PFSK-1 (cell line): ENCODE results near the gene PARD3B.

Experiments
- POLR2AphosphoS5 ChIP-seq: IDR thresholded peaks from 2 replicates; pipeline ENCODE4 v1.6.1; 2012; ENCODE audit warnings: low read depth, mild to moderate bottlenecking, control low read depth, low read length, moderate library complexity
- REST ChIP-seq, 2 experiments: IDR thresholded peaks; 2 replicates each; pipeline versions ENCODE4 v1.6.1 to v1.8.0; 2011 to 2012; ENCODE audit warnings: low read depth in 2 of 2, low read length in 2 of 2, control low read depth in 1 of 2, inconsistent platforms in 1 of 2, mild to moderate bottlenecking in 1 of 2, moderate library complexity in 1 of 2; ENCODE audit not compliant: insufficient read depth in 1 of 2
- SIN3A ChIP-seq: IDR thresholded peaks from 2 replicates; pipeline ENCODE4 v1.6.1; 2012; ENCODE audit warnings: mild to moderate bottlenecking, low read length, moderate library complexity, borderline replicate concordance; ENCODE audit not compliant: insufficient read depth
- TAF1 ChIP-seq: IDR thresholded peaks from 2 replicates; pipeline ENCODE4 v1.6.1; 2012; ENCODE audit warnings: low read length, control low read depth, borderline replicate concordance; ENCODE audit not compliant: insufficient read depth

DNA sequence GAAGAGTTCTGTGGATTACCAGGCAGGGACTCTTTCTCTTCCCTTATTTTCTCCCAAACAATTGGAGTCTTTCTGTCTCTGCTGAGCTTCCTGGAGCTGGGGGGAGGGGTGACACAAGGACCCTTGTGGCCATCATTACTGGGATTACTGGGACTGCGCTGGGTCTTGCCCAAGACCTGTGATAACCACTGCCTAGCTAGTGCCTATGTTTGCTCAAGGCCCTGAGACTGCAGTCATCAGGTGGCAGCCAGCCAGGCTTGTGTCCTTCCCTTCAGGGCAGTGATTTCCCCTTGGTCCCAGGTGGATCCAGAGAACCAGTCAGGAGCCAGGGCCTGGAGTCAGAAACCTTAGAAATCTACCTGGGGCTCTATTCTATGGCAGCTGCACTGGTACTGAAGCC, 355.6 kb downstream of the PARD3B start:
- TF ChIP-seq POLR2AphosphoS5 (no peak), REST (IDR thresholded peaks at IDR 0.05; ENCODE audit: insufficient read depth in 1 of 2, low read depth in 2 of 2, low read length in 2 of 2) (no peak), SIN3A (no peak), TAF1 (no peak)
